ENCODE measurements around the gene PPFIBP1. TPM values are rescaled to one million over a fixed set of nuclear protein-coding genes. Genes with fewer than 3 reads are reported as not detected.
"Not testable (repeated sequence)": the region's sequence is repeated elsewhere in the genome, so short reads cannot be mapped to it uniquely, and the experiment has no call there.

PPFIBP1 gene
- total RNA-seq, 1 experiment from 2014 or later, result 42.3 TPM

DNA sequence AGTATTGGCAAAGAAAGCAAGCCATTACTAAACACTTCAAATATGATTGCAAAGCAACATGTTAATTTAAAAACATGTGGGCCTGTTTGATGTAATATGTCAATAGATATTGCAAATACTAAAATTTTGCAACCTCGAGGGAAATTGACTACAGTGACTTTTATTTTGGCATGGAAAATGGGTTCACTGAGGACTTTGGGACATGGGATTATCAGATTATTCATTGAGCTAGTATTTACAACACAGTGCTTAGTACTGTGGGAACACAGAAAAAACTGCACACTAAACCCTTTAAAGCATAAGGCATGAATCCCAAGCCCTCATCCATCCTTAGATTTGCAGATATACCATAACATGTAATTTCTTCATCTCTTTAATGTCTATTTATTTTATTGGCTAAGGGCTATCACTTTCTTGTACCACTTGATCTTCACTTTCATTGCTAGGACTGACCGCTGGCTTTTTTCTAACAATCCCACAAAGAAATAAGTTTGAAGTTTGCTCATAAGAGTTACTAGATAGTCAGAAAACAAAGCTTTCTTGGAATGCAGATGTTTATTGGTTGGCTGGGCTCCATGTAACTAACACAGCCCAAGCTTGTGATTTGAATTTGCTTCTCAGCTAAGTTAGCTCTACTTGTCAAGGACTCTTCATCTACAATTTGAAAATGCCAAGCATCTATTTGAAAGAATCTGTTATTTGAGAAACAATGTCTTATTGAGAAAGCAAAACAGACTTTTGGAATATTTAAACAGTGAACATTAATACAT lies 48.7 kb downstream of the PPFIBP1 start:
- DNase-seq, result no peak
- H3K9me3 ChIP-seq, result no peaks in the 10 kb centered on the region

GRCh38 chr12:27573972-27574371 lies 50.0 kb downstream of the PPFIBP1 start:
- Histone ChIP-seq H3K4me3 (no peak overlapping the region), H3K27me3 (no peaks in the 10 kb centered on the region), H3K9me3 (no peaks in the 10 kb centered on the region), H3K36me3 (no peaks in the 10 kb centered on the region)
- peak; percentile 76 for DNase-seq

More for the DNA sequence above, 48.7 kb downstream of the PPFIBP1 start:
- H3K36me3 ChIP-seq, result no peaks in the 10 kb centered on the region
- no peaks in the 10 kb centered on the region for H3K27me3 ChIP-seq
- H3K4me3 ChIP-seq, result no peak overlapping the region

- no peak for DNase-seq
- Histone ChIP-seq H3K4me3 (0 out of 2 replicates have a peak overlapping the region, but pooled peaks have one; percentile 2), H3K27me3 (no peaks in the 10 kb centered on the region), H3K36me3 (no peaks in the 10 kb centered on the region; the same call in 1 of the 2 replicates), H3K9me3 (no peaks in the 10 kb centered on the region)
Measured at GRCh38 chr12:27575090-27575761, 51.2 kb downstream of the PPFIBP1 start.

- no peaks in the 10 kb centered on the region for H3K27me3 ChIP-seq
- DNase-seq, result no peak
- no peaks in the 10 kb centered on the region for H3K9me3 ChIP-seq
- no peaks in the 10 kb centered on the region; the same call in 1 of the 2 replicates for H3K36me3 ChIP-seq
- H3K4me3 ChIP-seq, result 0 out of 2 replicates have a peak overlapping the region, but pooled peaks have one; percentile 2
Measured at GRCh38 chr12:27575762-27576118, 51.7 kb downstream of the PPFIBP1 start.

DNA sequence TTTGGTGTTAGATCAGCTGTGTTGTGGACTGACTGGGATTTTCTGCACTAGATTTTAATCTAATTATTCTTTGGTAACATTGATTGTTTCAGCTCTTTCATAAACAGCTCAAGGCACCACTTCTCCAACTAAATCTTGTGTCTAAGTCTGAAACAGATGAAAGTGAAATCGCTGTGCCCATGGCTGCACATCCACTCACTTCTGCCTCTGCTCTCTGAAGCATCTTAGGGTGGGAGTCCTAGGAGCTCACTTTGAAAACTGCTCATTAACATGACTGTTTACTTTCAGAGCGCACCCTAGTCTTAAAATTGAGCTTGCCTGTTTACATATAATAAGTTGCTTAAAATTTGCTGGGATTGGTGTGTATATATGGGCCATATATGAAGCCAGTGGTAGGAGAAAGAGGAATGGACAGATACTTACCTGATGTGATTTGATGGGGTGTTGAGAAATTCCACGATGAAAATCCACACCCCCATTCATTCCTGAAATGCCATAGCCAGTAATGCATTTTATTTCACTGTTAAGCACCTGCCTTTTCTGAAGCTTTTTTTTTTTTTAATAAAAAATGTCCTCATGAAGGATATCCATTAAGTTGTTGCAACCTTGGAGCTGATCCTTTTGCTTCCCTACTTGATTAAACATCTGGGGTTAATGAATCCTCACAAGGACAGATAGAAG lies 52.8 kb downstream of the PPFIBP1 start:
- H3K9me3 ChIP-seq, result no peaks in the 10 kb centered on the region
- DNase-seq, result no peak
- no peaks in the 10 kb centered on the region; the same call in 1 of the 2 replicates for H3K36me3 ChIP-seq
- H3K4me3 ChIP-seq, result no peak overlapping the region
- H3K27me3 ChIP-seq, result no peaks in the 10 kb centered on the region

GRCh38 chr12:27577688-27578087 lies 53.7 kb downstream of the PPFIBP1 start:
- H3K27me3 ChIP-seq, result no peaks in the 10 kb centered on the region
- H3K9me3 ChIP-seq, result no peaks in the 10 kb centered on the region
- no peak overlapping the region for H3K4me3 ChIP-seq
- no peak for DNase-seq
- H3K36me3 ChIP-seq, result no peaks in the 10 kb centered on the region; the same call in 1 of the 2 replicates

- H3K36me3 ChIP-seq, result peaks cover 3% of the 10 kb centered on the region
- H3K4me3 ChIP-seq, result no peak overlapping the region
- H3K9me3 ChIP-seq, result no peaks in the 10 kb centered on the region
- H3K27me3 ChIP-seq, result no peaks in the 10 kb centered on the region
- DNase-seq, result no peak
Measured at GRCh38 chr12:27578689-27579372, 54.8 kb downstream of the PPFIBP1 start.

- H3K27me3 ChIP-seq, result no peaks in the 10 kb centered on the region
- DNase-seq, result no peak
- no peak overlapping the region for H3K4me3 ChIP-seq
- no peaks in the 10 kb centered on the region for H3K9me3 ChIP-seq
- H3K36me3 ChIP-seq, result peaks cover 9% of the 10 kb centered on the region
Measured at GRCh38 chr12:27580561-27581330, 56.7 kb downstream of the PPFIBP1 start.

DNA sequence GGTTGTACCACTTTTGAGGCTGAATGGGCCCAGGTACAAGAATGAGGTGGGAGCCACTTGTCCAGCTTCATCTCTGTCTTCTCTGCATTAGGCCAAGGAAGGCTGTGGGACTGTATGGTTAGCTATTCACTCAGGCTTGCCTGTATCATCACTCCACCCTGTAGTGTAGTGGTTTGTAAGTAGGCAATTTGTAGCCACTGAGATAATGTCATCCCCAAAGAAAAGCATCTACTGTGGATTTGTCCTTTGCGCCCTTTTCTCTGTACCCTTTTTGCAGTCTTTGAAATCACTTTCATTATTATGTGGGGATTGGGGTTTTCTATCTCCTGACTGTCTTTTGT lies 57.3 kb downstream of the PPFIBP1 start:
- not testable (repeated sequence) for H3K9me3 ChIP-seq, DNase-seq, H3K4me3 ChIP-seq, H3K36me3 ChIP-seq, H3K27me3 ChIP-seq

- not testable (repeated sequence) for H3K4me3 ChIP-seq, H3K27me3 ChIP-seq, DNase-seq, H3K36me3 ChIP-seq, H3K9me3 ChIP-seq
Measured at GRCh38 chr12:27581833-27582232, 57.8 kb downstream of the PPFIBP1 start.

- not testable (repeated sequence) for H3K4me3 ChIP-seq, H3K27me3 ChIP-seq, DNase-seq, H3K36me3 ChIP-seq, H3K9me3 ChIP-seq
Measured at GRCh38 chr12:27582445-27582844, 58.4 kb downstream of the PPFIBP1 start.

DNA sequence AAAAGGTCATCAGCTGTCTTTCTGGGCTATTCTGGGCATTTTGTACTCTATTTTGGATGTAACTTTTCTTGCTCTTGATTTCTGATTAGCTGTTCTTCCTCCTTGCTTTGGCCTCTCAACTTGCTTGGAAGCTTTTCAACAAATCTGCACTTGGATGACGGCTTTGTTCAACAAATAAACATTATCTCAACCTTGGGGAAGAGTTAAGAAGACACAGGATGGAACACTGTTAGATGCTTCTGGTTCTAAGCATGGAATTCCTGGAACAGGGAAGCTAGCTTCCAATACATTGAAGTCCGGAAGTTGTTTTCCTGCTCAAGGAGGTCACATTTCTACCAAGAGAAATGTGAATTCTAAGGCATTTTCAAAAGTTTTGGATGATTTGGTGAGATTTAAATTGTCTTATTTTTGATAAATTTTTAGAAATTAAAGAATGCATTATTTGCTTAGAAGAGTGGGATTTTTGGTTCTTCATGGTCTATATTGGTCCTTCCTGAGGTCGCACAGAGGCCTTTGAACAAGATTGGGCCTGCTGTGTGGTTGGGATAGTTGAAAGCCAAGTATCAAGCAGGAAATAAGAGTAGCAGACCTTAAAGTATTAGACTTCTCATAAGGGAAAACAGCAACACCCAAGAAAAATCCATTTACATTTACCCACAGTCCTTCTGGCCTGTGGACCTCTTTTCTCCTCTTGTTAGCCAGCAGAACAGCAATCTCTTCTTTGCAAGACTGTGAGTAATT lies 59.2 kb downstream of the PPFIBP1 start:
- H3K36me3 ChIP-seq, result peaks cover 9% of the 10 kb centered on the region
- no peaks in the 10 kb centered on the region for H3K27me3 ChIP-seq
- peak; percentile 31 for DNase-seq
- H3K4me3 ChIP-seq, result no peak overlapping the region
- no peaks in the 10 kb centered on the region for H3K9me3 ChIP-seq

- Histone ChIP-seq H3K4me3 (no peak overlapping the region), H3K9me3 (no peaks in the 10 kb centered on the region), H3K27me3 (no peaks in the 10 kb centered on the region), H3K36me3 (peaks cover 9% of the 10 kb centered on the region)
- DNase-seq, result no peak
Measured at GRCh38 chr12:27583981-27584380, 60.0 kb downstream of the PPFIBP1 start.

DNA sequence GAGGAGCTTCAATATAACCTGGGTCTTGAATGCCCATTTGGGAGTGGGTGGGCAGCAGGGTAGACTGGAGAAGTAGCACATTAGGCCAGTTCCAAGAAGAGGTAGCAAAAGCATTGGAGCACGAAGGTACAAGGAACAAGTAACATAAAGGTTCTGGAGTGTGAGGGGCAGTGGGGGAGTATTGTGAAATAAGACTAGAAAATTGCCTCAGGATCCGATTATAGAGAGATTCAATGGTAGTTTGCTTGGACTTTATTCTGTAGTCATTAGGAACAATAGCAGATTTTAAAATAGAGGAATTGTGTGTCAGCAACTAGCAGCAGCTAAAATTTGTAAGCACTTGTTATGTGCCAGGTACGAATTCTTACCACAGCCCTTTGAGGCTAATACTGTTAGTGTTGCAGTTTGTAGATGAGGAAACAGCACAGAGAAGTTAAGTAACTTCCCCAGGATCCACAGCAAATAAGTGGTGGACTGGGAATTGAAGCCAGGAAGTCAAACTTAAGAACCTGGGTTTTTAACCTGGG lies 61.8 kb downstream of the PPFIBP1 start:
- Histone ChIP-seq H3K27me3 (no peaks in the 10 kb centered on the region), H3K36me3 (peaks cover 9% of the 10 kb centered on the region; the same call in 1 of the 2 replicates), H3K4me3 (no peak overlapping the region), H3K9me3 (no peaks in the 10 kb centered on the region)
- no peak for DNase-seq

DNA sequence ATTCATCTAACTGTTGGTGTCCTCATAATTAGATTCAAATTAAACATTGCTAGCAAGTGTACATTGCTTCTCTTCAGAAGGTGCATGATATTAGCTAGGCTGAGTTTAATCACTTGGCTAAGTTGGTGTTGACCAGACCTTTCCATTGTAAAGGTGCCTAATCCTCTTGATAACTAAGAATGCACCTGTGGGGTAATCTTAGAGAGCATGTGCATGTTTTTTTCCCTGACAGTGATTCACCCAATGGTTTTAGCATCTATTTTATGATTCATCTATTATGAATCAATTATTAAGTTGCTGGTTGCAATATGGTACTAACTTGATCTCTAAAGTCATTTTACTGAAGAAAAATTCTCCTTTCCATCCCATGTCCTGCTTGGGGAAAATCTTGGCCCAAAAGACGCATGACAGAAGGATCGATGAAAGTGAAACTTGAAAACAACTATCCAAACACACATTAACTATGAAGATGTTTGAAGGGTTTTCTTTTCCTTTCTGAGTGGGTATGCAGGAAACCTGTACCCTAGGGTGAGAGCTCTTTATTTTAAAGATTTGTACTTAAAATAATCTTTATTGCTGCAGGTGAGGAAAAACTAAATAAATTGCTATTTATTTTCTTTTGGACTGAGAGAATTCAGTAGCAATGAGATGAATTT lies 64.2 kb downstream of the PPFIBP1 start:
- not testable (repeated sequence) for DNase-seq, H3K27me3 ChIP-seq, H3K36me3 ChIP-seq, H3K9me3 ChIP-seq, H3K4me3 ChIP-seq

Data from MG63 (cell line).